Stimulated activated CD8-positive, alpha-beta memory T cell treated with anti-CD3 and anti-CD28 coated beads, Interleukin-7, amount 100 ng/mL, for 48 hours (primary cell): ENCODE data around the gene ZDHHC14.
A peak's percentile ranks its signal among the peaks of the same experiment; 100 is the strongest.
"Not testable (repeated sequence)": the region's sequence is repeated elsewhere in the genome, so short reads cannot be mapped to it uniquely, and the experiment has no call there.

Experiments
- DNase-seq, 2 donors: peaks; one replicate each; pipeline ENCODE4 v3.0.0-alpha.2; 2020; ENCODE audit warnings: low read depth in 1 of 2; ENCODE audit errors: extremely low read depth in 1 of 2

ZDHHC14 gene

GRCh38 chr6:157561929-157562810, 181.2 kb downstream of the ZDHHC14 start:
- DNase-seq, result no peak

- DNase-seq, result no peak
Measured at GRCh38 chr6:157562997-157563396, 182.0 kb downstream of the ZDHHC14 start.

- DNase-seq, result peak in 1 of 2 donors; percentile 5
Measured at GRCh38 chr6:157563611-157564284, 182.8 kb downstream of the ZDHHC14 start.

GRCh38 chr6:157568702-157569101, 187.7 kb downstream of the ZDHHC14 start:
- DNase-seq, result no peak

GRCh38 chr6:157569543-157569942, 188.6 kb downstream of the ZDHHC14 start:
- DNase-seq, result no peak

- no peak for DNase-seq
Measured at GRCh38 chr6:157570104-157570503, 189.1 kb downstream of the ZDHHC14 start.

- DNase-seq, result no peak
Measured at GRCh38 chr6:157570752-157571151, 189.8 kb downstream of the ZDHHC14 start.

GRCh38 chr6:157571269-157571668, 190.3 kb downstream of the ZDHHC14 start:
- no peak for DNase-seq

GRCh38 chr6:157571950-157572349, 191.0 kb downstream of the ZDHHC14 start:
- no peak for DNase-seq

- DNase-seq, result no peak
Measured at GRCh38 chr6:157574851-157575424, 193.9 kb downstream of the ZDHHC14 start.

- no peak for DNase-seq
Measured at GRCh38 chr6:157575436-157576145, 194.6 kb downstream of the ZDHHC14 start.

- DNase-seq, result not testable (repeated sequence)
Measured at GRCh38 chr6:157576991-157577390, 196.0 kb downstream of the ZDHHC14 start.

- DNase-seq, result not testable (repeated sequence)
Measured at GRCh38 chr6:157578527-157578926, 197.5 kb downstream of the ZDHHC14 start.

- no peak for DNase-seq
Measured at GRCh38 chr6:157579467-157580031, 198.6 kb downstream of the ZDHHC14 start.

- DNase-seq, result no peak
Measured at GRCh38 chr6:157584036-157584435, 203.0 kb downstream of the ZDHHC14 start.

GRCh38 chr6:157585274-157586087, 204.5 kb downstream of the ZDHHC14 start:
- no peak for DNase-seq

GRCh38 chr6:157586088-157586414, 205.1 kb downstream of the ZDHHC14 start:
- DNase-seq, result no peak

- DNase-seq, result no peak
Measured at GRCh38 chr6:157586476-157587126, 205.6 kb downstream of the ZDHHC14 start.

- DNase-seq, result no peak
Measured at GRCh38 chr6:157587127-157587926, 206.3 kb downstream of the ZDHHC14 start.
